Lower lobe of right lung (tissue), 2 donors: ENCODE data around the gene SPDL1. TPM values are rescaled to one million over a fixed set of nuclear protein-coding genes. Genes with fewer than 3 reads are reported as not detected.

Experiments
- ATAC-seq, 2 donors: fragments of 200-7000 bp; cut with Tn5 transposase; one replicate each; pipeline ENCODE4 v1.9.1; 2020 to 2022; ENCODE audit warnings: mild to moderate bottlenecking in 2 of 2, moderate library complexity in 2 of 2
- DNase-seq: peaks from one replicate; pipeline ENCODE4 v3.0.0-alpha.2; 2020
- H3K27ac ChIP-seq: fragments of 200-600 bp; one replicate; pipeline ENCODE4 v1.8.0; 2022
- H3K27me3 ChIP-seq: fragments of 200-600 bp; one replicate; pipeline ENCODE4 v1.8.0; 2022; ENCODE audit warnings: low read depth
- H3K36me3 ChIP-seq: fragments of 200-600 bp; one replicate; pipeline ENCODE4 v1.8.0; 2022; ENCODE audit warnings: mild to moderate bottlenecking
- H3K4me1 ChIP-seq: fragments of 200-600 bp; one replicate; pipeline ENCODE4 v1.8.0; 2022
- H3K4me3 ChIP-seq: fragments of 200-600 bp; one replicate; pipeline ENCODE4 v1.8.0; 2022; ENCODE audit warnings: mild to moderate bottlenecking
- H3K9me3 ChIP-seq: fragments of 200-600 bp; one replicate; pipeline ENCODE4 v1.8.0; 2022
- CTCF ChIP-seq: fragments of 200-600 bp; IDR thresholded peaks from one replicate; pipeline ENCODE4 v1.8.0; 2022; ENCODE audit warnings: antibody characterized with exemption, mild to moderate bottlenecking
- intact Hi-C: fragments of 100-400 bp; cut with DNase I; formaldehyde crosslinking; loops from one replicate; pipeline ENCODE4 v1.11.0; 2022
- total RNA-seq: library from RNA; stranded (reverse); fragmentation: NEBNext Ultra II Directional; extraction: Animal tissue kit (Norgen Biotek cat#: 25700); gene quantifications from one replicate; pipeline ENCODE4 v1.2.1, GENCODE V29; 2021
- donor health status: DM: no; HTN: yes; CAD: no; lungs with severe emphysema.

The SPDL1 gene
- total RNA-seq, 1 donor from 2014 or later, result 4.8 TPM

- intact Hi-C loops, result no loop called here
- DNase-seq, result no peak
Measured at GRCh38 chr5:169544264-169544950, 39.2 kb upstream of the SPDL1 start.

DNA sequence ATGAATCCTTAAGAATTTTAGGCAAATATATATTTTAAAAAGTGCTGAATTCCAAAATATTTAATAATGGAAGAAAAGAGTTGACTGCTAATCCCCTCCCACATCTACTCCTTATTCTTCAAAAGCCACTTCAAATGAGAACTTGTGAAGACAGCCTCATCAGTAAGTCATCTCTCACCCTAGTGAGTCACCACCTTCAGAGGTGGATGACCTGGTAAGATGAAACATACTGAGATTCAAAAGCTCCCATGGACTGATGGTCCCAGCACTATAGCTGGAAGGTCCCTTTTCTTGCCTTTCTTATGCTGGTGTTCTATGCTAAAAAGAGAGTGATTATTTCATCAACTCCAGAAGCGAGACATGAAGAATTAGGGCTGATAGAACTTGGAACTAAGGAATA, 37.8 kb upstream of the SPDL1 start:
- Histone ChIP-seq H3K36me3 (no peaks in the 10 kb centered on the region), H3K27ac (no peak overlapping the region), H3K4me1 (no peaks in the 10 kb centered on the region), H3K27me3 (no peaks in the 10 kb centered on the region), H3K9me3 (no peaks in the 10 kb centered on the region), H3K4me3 (no peak overlapping the region)
- DNase-seq (no peak), ATAC-seq (no peak)
- intact Hi-C loops, result no loop called here
- no peak for TF ChIP-seq CTCF

More at GRCh38 chr5:169544264-169544950, 39.2 kb upstream of the SPDL1 start:
- H3K36me3 ChIP-seq, result no peaks in the 10 kb centered on the region
- H3K27me3 ChIP-seq, result no peaks in the 10 kb centered on the region
- H3K27ac ChIP-seq, result no peak overlapping the region
- no peak overlapping the region for H3K4me3 ChIP-seq
- H3K9me3 ChIP-seq, result no peaks in the 10 kb centered on the region
- no peak for ATAC-seq
- H3K4me1 ChIP-seq, result no peaks in the 10 kb centered on the region
- TF ChIP-seq CTCF, result no peak

DNA sequence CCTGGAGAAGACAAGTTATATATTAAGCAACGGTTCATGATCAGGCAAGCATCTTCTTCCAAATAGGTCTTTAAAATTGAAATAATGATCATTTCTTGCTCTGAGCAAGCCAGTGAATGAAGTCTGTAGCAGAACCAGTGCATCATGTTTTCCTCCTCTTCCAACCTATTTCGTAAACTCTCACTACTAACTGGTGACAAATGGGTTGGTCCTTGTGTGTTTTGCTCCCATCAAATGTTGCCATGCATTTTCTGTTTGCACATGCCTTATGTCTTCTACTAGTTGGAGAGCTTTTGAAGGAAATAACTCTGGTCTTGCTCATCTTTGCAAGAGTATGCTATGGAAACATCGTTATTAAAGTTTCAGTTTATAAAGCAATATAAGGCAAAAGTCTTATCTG, 37.2 kb upstream of the SPDL1 start:
- no peaks in the 10 kb centered on the region for H3K9me3 ChIP-seq
- intact Hi-C loops, result no loop called here
- no peaks in the 10 kb centered on the region for H3K4me1 ChIP-seq
- H3K4me3 ChIP-seq, result no peak overlapping the region
- ATAC-seq, result no peak
- no peak for DNase-seq
- H3K27me3 ChIP-seq, result no peaks in the 10 kb centered on the region
- H3K27ac ChIP-seq, result no peak overlapping the region
- no peak for TF ChIP-seq CTCF
- H3K36me3 ChIP-seq, result no peaks in the 10 kb centered on the region

DNA sequence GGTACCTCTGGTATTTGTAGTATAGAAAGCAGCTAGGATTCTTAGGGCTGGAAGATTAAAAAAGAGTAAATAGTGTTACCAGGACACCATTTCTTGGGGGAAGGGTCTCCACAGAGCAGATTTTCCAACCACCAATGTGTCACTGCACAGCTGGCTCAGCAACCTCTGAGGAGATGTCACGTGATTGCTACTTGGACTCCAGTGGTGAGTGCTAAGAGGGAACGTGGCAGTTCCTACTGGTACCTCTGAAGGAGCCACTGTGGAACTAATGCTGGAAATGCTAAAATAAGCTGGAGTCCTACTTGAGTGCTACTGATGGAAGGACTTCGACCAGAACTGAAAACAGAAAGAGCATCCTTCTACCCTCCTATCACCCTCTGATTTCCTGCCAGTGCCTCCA, 36.1 kb upstream of the SPDL1 start:
- H3K36me3 ChIP-seq, result no peaks in the 10 kb centered on the region
- H3K9me3 ChIP-seq, result no peaks in the 10 kb centered on the region
- ATAC-seq (no peak), DNase-seq (no peak)
- H3K27ac ChIP-seq, result no peak overlapping the region
- H3K4me3 ChIP-seq, result no peak overlapping the region
- intact Hi-C loops, result no loop called here
- H3K27me3 ChIP-seq, result peaks cover 8% of the 10 kb centered on the region
- TF ChIP-seq CTCF, result no peak
- no peaks in the 10 kb centered on the region for H3K4me1 ChIP-seq

DNA sequence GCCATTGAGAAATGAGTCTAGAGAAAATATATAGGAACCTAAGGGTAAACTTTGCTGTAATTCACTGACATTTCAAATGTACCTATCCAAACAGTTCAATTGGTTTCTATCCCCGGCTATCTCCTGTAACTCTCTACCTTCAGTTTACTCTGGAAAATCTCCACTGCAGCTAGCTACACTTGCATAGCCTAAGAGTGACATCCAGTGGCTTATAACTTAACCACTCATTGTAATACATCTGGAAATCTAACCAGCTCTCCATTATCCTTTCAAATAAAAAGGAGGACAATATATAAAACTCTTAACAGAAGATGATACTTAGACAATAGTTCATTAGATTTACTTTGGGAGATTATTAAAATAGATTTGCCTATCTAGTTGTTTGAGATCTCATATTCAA, 35.3 kb upstream of the SPDL1 start:
- Histone ChIP-seq H3K27ac (no peak overlapping the region), H3K4me3 (no peak overlapping the region), H3K27me3 (peaks cover 8% of the 10 kb centered on the region), H3K4me1 (no peaks in the 10 kb centered on the region), H3K9me3 (no peaks in the 10 kb centered on the region), H3K36me3 (no peaks in the 10 kb centered on the region)
- intact Hi-C loops, result no loop called here
- TF ChIP-seq CTCF, result peak; percentile 28
- ATAC-seq (no peak), DNase-seq (no peak)
